Spleen (tissue), 11 donors: ENCODE measurements around the gene OBSCN. TPM values are rescaled to one million over a fixed set of nuclear protein-coding genes. Genes with fewer than 3 reads are reported as not detected.
A peak's percentile ranks its signal among the peaks of the same experiment; 100 is the strongest.

Experiments
- DNase-seq: peaks from one replicate; pipeline ENCODE4 v3.0.0-alpha.2; 2020
- H3K27ac ChIP-seq, 8 donors: fragments of 200-600 bp; sonication (generic) in 7 of 8; 1 replicate in 4 of 8; 2 replicates in 4 of 8; pipeline versions ENCODE4 v1.5.0 to v1.8.0; 2016 to 2021; ENCODE audit warnings: inconsistent platforms in 4 of 8, mild to moderate bottlenecking in 4 of 8, moderate library complexity in 1 of 8
- H3K27me3 ChIP-seq, 7 donors: fragments of 200-600 bp; sonication (generic) in 6 of 7; replicated peaks in 1 of 7; 1 replicate in 4 of 7; 2 replicates in 3 of 7; pipeline versions ENCODE4 v1.5.0 to v1.8.0; 2016 to 2021; ENCODE audit warnings: inconsistent platforms in 3 of 7, mild to moderate bottlenecking in 1 of 7
- H3K36me3 ChIP-seq, 6 donors: fragments of 200-600 bp; sonication (generic) in 5 of 6; 1 replicate in 4 of 6; 2 replicates in 2 of 6; pipeline versions ENCODE4 v1.5.0 to v1.8.0; 2016 to 2021; ENCODE audit warnings: inconsistent platforms in 2 of 6
- H3K4me1 ChIP-seq, 6 donors: fragments of 200-600 bp; sonication (generic) in 5 of 6; 1 replicate in 3 of 6; 2 replicates in 3 of 6; pipeline versions ENCODE4 v1.5.0 to v1.8.0; 2016 to 2021; ENCODE audit warnings: inconsistent platforms in 3 of 6
- H3K4me3 ChIP-seq, 8 donors: fragments of 200-600 bp; sonication (generic) in 7 of 8; 1 replicate in 4 of 8; 2 replicates in 4 of 8; pipeline versions ENCODE4 v1.5.0 to v1.8.0; 2016 to 2021; ENCODE audit warnings: inconsistent platforms in 4 of 8, mild to moderate bottlenecking in 4 of 8, moderate library complexity in 2 of 8
- H3K9me3 ChIP-seq, 8 donors: fragments of 200-600 bp; sonication (generic) in 7 of 8; 1 replicate in 4 of 8; 2 replicates in 4 of 8; pipeline versions ENCODE4 v1.5.0 to v1.8.0; 2016 to 2021; ENCODE audit warnings: inconsistent platforms in 4 of 8
- POLR2A ChIP-seq, 3 donors: fragments of 450-650 bp; IDR thresholded peaks; one replicate each; pipeline ENCODE4 v1.5.1; 2017; ENCODE audit warnings: antibody characterized with exemption in 3 of 3, mild to moderate bottlenecking in 1 of 3
- POLR2AphosphoS5 ChIP-seq, 3 donors: sonication (generic); formaldehyde crosslinking; IDR thresholded peaks; one replicate each; pipeline ENCODE4 v1.5.1; 2017; ENCODE audit warnings: antibody characterized with exemption in 3 of 3
- WGBS, 5 donors: extraction: QIAGEN DNeasy Blood & Tissue Kit in 3 of 5; methylation state at CpG; one replicate each; pipeline versions ENCODE4 v1.1.5 to v1.1.7; 2013 to 2018; 5-methylcytosine and 5-hydroxymethylcytosine counted together
- intact Hi-C: fragments of 100-400 bp; cut with DNase I; formaldehyde crosslinking; loops from one replicate; pipeline ENCODE4 v1.15.0; 2023; ENCODE audit warnings: low total_unique reads
- polyA plus RNA-seq, 3 donors: library from polyadenylated mRNA; stranded (reverse); fragments of 200-250 nt; gene quantifications; one replicate each; pipeline ENCODE4 v1.2.1, GENCODE V29; 2013
- total RNA-seq, 7 donors: library from RNA; depleted of rRNA in 3 of 7; stranded (reverse); fragments of >200 nt in 3 of 7; fragmentation: NEBNext Ultra II Directional in 4 of 7; extraction: Animal tissue kit (Norgen Biotek cat#: 25700) in 4 of 7; gene quantifications; one replicate each; pipeline versions ENCODE4 v1.1.0 to v1.2.1, GENCODE V29; 2016 to 2021
- TF ChIP-seq, protein P1 (sequence below), 11 experiments: fragments of 200-600 bp in 7 of 11; fragments of 450-650 bp in 4 of 11; sonication (generic) in 4 of 11; IDR thresholded peaks in 8 of 11; conservative IDR thresholded peaks in 3 of 11; 1 replicate in 7 of 11; 2 replicates in 4 of 11; pipeline versions ENCODE4 v1.4.0 to v1.8.0; 2016 to 2021; ENCODE audit warnings: antibody characterized with exemption in 11 of 11, inconsistent platforms in 4 of 11, mild to moderate bottlenecking in 1 of 11
- donor health status: healthy with polysubstance abuse.
- donor health status: DM: no; HTN: no; CAD: no; lungs with moderate emphysema.
- donor health status: DM: no; HTN: no; CAD: no.
- donor health status: Bipolar disorder and iron deficiency.
- donor health status: healthy.
- donor health status: DM: no; HTN: no; CAD: no.
- donor health status: DM: yes; HTN: yes; CAD: no.

The OBSCN gene
- total and polyA plus RNA-seq, 10 donors: 12.6 to 71.7 (median 41.9) TPM

DNA sequence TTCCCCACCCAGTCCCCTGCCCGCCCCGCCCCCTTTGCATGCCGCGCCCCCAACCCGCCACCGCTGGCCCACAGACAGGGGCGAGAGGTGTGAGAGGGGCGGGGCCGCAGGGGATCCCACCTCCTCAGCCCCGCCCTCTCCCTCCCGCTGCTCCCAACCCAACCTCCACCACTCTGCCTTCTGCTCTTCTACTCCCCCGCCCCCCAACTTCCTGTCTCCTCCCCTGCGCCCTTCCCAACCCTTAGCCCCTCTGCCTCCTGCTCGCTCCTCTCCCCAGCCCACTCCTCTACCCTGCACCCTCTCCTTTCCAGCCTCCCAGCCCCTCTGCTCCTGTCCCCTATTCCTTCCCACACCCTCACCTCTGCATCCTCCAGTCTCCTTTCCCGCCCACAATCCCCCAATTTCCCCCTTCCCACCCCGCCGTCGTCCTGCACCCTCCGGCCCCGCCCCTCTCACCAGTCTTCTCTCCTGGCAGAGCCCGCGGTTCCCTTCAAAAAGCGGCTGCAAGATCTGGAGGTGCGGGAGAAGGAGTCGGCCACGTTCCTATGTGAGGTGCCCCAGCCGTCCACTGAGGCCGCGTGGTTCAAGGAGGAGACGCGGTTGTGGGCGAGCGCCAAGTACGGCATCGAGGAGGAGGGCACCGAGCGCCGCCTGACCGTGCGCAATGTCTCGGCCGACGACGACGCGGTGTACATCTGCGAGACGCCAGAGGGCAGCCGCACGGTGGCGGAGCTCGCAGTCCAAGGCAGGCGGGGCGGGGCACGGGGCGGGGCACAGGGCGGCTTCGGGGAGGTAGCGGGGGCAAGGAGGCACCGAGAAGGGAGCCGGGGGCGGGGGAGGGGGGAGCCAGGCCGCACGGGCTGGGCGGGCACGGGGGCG is 5.4 kb downstream of the OBSCN start:
- no peaks in the 10 kb centered on the region for H3K9me3 ChIP-seq
- peaks cover 0 to 21% (median 8%) of the 10 kb centered on the region in 6 donors for H3K36me3 ChIP-seq
- intact Hi-C loops: no loop called here
- peak overlapping the region; percentile 19 to 85 (median 72) for H3K27ac ChIP-seq
- peak overlapping the region; percentile 44 to 75 (median 54) for H3K4me3 ChIP-seq
- 1 to 3% (median 2%) methylated on average over 35 to 67 of the region's 67 CpGs for WGBS, 5 donors
- DNase-seq: peak; percentile 97
- peak; percentile 75 to 87 (median 84) for TF ChIP-seq POLR2AphosphoS5 (IDR thresholded peaks at IDR 0.05)
- no peak for TF ChIP-seq POLR2A (IDR thresholded peaks at IDR 0.05)
- TF ChIP-seq, protein P1, sequence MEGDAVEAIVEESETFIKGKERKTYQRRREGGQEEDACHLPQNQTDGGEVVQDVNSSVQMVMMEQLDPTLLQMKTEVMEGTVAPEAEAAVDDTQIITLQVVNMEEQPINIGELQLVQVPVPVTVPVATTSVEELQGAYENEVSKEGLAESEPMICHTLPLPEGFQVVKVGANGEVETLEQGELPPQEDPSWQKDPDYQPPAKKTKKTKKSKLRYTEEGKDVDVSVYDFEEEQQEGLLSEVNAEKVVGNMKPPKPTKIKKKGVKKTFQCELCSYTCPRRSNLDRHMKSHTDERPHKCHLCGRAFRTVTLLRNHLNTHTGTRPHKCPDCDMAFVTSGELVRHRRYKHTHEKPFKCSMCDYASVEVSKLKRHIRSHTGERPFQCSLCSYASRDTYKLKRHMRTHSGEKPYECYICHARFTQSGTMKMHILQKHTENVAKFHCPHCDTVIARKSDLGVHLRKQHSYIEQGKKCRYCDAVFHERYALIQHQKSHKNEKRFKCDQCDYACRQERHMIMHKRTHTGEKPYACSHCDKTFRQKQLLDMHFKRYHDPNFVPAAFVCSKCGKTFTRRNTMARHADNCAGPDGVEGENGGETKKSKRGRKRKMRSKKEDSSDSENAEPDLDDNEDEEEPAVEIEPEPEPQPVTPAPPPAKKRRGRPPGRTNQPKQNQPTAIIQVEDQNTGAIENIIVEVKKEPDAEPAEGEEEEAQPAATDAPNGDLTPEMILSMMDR (IDR thresholded peaks at IDR 0.05 in 8 of 11, conservative IDR thresholded peaks at IDR 0.05 in 3 of 11): peak in 10 of 11 experiments; percentile 35 to 80 (median 67)
- H3K27me3 ChIP-seq: peaks cover 0 to 20% (median 0%) of the 10 kb centered on the region in 7 donors
- H3K4me1 ChIP-seq: peaks cover 0 to 33% (median 16%) of the 10 kb centered on the region in 6 donors

DNA sequence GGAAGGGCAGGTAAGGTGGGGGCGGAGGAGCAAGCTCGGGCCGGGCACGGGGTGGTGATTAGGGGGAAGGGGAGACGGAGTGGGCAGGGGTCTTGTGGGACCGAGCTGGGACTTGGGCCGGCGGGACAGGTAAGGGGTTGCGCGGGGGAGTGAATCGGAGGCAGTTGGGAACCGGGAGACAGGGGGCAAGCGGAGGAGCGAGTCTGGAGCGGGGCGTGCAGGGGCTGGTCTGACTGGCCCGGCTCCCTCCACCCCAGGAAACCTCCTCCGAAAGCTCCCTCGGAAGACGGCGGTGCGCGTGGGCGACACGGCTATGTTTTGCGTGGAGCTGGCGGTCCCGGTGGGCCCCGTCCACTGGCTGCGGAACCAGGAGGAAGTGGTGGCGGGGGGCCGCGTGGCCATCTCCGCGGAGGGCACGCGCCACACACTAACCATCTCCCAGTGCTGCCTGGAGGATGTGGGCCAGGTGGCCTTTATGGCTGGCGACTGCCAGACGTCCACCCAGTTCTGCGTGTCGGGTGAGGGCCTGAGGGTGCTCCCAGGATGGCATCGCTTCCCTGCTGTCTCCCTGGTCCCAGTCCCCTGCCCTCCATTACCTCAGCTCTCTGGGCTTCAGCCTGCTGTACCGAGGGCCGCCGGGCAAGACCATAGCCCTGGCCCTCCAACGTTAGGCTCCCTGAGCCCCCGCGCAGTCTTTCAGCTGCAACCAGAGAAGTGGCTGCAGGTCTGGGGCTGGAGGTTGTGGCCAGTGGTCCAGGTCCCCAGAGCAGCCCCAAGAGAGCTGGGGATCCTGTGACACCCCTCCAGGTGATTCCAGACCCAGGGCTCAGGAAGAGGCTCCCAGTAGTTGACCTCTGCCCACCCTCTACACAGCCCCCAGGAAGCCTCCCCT is 6.3 kb downstream of the OBSCN start:
- peaks cover 0 to 29% (median 16%) of the 10 kb centered on the region in 6 donors for H3K4me1 ChIP-seq
- intact Hi-C loops: no loop called here
- 18 to 44% (median 26%) methylated on average over 24 to 48 of the region's 48 CpGs for WGBS, 5 donors

DNA sequence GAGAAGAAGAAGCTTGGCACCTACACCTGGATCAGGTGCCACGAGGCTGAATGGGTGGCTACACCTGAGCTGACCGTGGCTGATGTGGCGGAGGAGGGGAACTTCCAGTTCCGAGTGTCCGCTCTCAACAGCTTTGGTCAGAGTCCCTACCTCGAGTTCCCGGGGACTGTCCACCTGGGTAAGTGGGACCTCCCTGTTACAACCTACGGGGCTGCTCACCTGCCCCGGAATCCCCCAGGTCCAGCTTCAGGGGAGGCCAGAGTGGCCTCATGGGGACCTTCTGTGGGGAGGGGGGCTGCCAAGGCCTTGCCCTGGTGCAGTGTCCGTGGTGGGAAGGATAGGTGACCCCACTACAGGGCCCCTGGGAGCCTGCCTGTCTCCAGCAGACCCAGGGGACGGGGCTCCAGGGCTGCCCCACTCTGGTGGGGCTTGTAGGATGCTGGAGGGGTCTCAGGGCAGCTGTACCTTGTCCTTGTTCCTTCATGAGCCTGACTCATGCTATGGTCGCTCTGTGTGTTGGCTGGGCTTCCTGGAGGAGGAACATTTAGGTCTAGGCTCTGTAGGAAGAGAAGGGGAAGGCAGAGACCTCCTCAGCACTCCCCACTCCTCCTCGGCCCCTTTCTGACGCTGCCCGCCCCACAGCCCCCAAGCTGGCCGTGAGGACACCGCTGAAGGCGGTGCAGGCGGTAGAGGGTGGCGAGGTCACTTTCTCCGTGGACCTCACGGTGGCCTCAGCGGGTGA is 7.2 kb downstream of the OBSCN start:
- Histone ChIP-seq H3K4me3 (no peak overlapping the region), H3K4me1 (peaks cover 0 to 29% (median 16%) of the 10 kb centered on the region in 6 donors), H3K9me3 (no peaks in the 10 kb centered on the region), H3K27ac (no peak overlapping the region), H3K36me3 (peaks cover 0 to 40% (median 22%) of the 10 kb centered on the region in 6 donors), H3K27me3 (peaks cover 0 to 11% (median 0%) of the 10 kb centered on the region in 7 donors)
- TF ChIP-seq, protein P1 (IDR thresholded peaks at IDR 0.05 in 8 of 11, conservative IDR thresholded peaks at IDR 0.05 in 3 of 11): no peak
- TF ChIP-seq POLR2A (IDR thresholded peaks at IDR 0.05): no peak
- 80 to 95% (median 94%) methylated on average over 16 to 23 of the region's 23 CpGs for WGBS, 5 donors
- intact Hi-C loops: no loop called here
- DNase-seq: no peak

More for the DNA sequence above, 6.3 kb downstream of the OBSCN start:
- no peaks in the 10 kb centered on the region for H3K9me3 ChIP-seq
- peak overlapping the region in 4 of 8 donors; percentile 76 to 85 (median 80) for H3K27ac ChIP-seq
- peaks cover 0 to 30% (median 14%) of the 10 kb centered on the region in 6 donors for H3K36me3 ChIP-seq
- no peak for DNase-seq
- TF ChIP-seq POLR2AphosphoS5 (IDR thresholded peaks at IDR 0.05) (peak in 1 of 3 donors; percentile 30), POLR2A (IDR thresholded peaks at IDR 0.05) (no peak)
- peak overlapping the region; percentile 13 to 75 (median 51) for H3K4me3 ChIP-seq
- H3K27me3 ChIP-seq: peaks cover 0 to 11% (median 0%) of the 10 kb centered on the region in 7 donors

DNA sequence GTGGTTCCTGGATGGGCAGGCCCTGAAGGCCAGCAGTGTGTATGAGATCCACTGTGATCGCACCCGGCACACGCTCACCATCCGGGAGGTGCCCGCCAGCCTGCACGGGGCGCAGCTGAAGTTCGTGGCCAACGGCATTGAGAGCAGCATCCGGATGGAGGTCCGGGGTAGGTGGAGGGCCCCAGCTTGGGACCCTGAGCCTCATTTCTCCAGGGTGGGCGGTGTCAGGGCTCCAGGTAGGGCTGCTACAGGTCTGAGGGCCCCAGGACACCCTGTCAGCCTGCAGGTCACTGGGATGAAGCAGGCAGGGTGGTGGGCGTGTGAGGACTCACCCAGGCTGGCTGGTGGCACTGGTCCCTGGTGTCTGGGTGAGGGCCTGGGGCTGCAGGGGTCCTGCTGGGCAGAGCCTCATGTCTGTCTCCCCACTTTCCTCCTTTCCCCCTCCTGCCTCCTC is 7.8 kb downstream of the OBSCN start:
- Histone ChIP-seq H3K4me3 (no peak overlapping the region), H3K9me3 (no peaks in the 10 kb centered on the region), H3K4me1 (peaks cover 0 to 29% (median 16%) of the 10 kb centered on the region in 6 donors), H3K27me3 (peaks cover 0 to 11% (median 0%) of the 10 kb centered on the region in 7 donors), H3K27ac (no peak overlapping the region), H3K36me3 (peaks cover 0 to 45% (median 23%) of the 10 kb centered on the region in 6 donors)
- 92 to 96% (median 94%) methylated on average over 6 to 13 of the region's 13 CpGs for WGBS, 5 donors
- intact Hi-C loops: no loop called here
- DNase-seq: no peak
- TF ChIP-seq POLR2AphosphoS5 (IDR thresholded peaks at IDR 0.05): no peak
- TF ChIP-seq, protein P1 (IDR thresholded peaks at IDR 0.05 in 8 of 11, conservative IDR thresholded peaks at IDR 0.05 in 3 of 11): no peak
- no peak for TF ChIP-seq POLR2A (IDR thresholded peaks at IDR 0.05)
